Epithelial cell of proximal tubule (primary cell): ENCODE data around the gene MVP. TPM values are rescaled to one million over a fixed set of nuclear protein-coding genes. Genes with fewer than 3 reads are reported as not detected.

Source experiments
- DNase-seq: peaks from one replicate; pipeline ENCODE4 v3.0.0-alpha.2; 2011; ENCODE audit warnings: low read depth
- H3K4me3 ChIP-seq: 2 replicates; pipeline ENCODE4 v1.5.1; 2011; ENCODE audit warnings: low read depth, mild to moderate bottlenecking, low read length
- total RNA-seq: library from RNA; depleted of rRNA; stranded (reverse); fragments of >200 nt; gene quantifications from 2 replicates; pipeline ENCODE4 v1.2.3, GENCODE V29; 2015
- TF ChIP-seq, protein P1 (sequence below): conservative IDR thresholded peaks from 2 replicates; pipeline ENCODE4 v1.5.1; 2012; ENCODE audit warnings: low read depth, mild to moderate bottlenecking, low read length

MVP gene
- total RNA-seq, 1 donor from 2014 or later, result 179 TPM

DNA sequence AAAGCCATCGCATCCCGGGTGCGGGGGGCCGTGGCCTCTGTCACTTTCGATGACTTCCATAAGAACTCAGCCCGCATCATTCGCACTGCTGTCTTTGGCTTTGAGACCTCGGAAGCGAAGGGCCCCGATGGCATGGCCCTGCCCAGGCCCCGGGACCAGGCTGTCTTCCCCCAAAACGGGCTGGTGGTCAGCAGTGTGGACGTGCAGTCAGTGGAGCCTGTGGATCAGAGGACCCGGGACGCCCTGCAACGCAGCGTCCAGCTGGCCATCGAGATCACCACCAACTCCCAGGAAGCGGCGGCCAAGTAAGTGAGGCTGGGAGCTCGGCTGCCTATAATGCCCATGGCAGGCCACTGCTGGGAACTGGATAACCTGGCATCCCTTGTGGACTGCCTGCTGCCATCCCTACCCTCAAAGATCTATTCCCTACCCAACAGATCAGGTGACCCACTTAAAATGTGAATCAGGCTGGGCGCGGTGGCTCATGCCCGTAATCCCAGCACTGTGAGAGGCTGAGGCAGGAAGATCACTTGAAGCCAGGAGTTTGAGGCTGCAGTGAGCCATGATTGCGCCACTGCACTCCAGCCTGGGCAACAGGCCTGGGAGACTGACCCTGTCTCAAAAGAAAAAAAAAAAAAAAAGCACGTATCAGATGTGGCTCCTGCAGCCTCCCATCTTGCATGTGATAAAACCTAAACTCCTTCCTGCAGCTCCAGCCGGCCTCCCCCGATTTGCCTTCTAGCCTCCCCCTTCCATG is 24.5 kb downstream of the MVP start:
- DNase-seq, result no peak
- TF ChIP-seq, protein P1, sequence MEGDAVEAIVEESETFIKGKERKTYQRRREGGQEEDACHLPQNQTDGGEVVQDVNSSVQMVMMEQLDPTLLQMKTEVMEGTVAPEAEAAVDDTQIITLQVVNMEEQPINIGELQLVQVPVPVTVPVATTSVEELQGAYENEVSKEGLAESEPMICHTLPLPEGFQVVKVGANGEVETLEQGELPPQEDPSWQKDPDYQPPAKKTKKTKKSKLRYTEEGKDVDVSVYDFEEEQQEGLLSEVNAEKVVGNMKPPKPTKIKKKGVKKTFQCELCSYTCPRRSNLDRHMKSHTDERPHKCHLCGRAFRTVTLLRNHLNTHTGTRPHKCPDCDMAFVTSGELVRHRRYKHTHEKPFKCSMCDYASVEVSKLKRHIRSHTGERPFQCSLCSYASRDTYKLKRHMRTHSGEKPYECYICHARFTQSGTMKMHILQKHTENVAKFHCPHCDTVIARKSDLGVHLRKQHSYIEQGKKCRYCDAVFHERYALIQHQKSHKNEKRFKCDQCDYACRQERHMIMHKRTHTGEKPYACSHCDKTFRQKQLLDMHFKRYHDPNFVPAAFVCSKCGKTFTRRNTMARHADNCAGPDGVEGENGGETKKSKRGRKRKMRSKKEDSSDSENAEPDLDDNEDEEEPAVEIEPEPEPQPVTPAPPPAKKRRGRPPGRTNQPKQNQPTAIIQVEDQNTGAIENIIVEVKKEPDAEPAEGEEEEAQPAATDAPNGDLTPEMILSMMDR, result no peak
- H3K4me3 ChIP-seq, result no peak overlapping the region

DNA sequence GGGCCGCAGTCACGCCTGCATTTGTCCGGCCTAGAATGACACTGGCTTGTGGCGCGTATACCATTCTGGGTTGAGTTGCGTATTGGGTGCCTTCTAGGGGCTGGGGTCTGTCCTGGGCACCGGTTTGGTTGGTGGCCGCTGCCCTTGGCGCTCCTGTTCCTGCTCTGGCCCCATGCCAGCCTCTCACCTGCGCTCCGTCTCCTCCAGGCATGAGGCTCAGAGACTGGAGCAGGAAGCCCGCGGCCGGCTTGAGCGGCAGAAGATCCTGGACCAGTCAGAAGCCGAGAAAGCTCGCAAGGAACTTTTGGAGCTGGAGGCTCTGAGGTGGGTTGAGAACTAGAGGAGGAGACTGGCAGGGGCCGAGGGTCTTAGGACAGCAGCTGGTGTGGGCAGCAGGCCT is 25.4 kb downstream of the MVP start:
- DNase-seq, result no peak
- H3K4me3 ChIP-seq, result no peak overlapping the region
- TF ChIP-seq, protein P1, result no peak

DNA sequence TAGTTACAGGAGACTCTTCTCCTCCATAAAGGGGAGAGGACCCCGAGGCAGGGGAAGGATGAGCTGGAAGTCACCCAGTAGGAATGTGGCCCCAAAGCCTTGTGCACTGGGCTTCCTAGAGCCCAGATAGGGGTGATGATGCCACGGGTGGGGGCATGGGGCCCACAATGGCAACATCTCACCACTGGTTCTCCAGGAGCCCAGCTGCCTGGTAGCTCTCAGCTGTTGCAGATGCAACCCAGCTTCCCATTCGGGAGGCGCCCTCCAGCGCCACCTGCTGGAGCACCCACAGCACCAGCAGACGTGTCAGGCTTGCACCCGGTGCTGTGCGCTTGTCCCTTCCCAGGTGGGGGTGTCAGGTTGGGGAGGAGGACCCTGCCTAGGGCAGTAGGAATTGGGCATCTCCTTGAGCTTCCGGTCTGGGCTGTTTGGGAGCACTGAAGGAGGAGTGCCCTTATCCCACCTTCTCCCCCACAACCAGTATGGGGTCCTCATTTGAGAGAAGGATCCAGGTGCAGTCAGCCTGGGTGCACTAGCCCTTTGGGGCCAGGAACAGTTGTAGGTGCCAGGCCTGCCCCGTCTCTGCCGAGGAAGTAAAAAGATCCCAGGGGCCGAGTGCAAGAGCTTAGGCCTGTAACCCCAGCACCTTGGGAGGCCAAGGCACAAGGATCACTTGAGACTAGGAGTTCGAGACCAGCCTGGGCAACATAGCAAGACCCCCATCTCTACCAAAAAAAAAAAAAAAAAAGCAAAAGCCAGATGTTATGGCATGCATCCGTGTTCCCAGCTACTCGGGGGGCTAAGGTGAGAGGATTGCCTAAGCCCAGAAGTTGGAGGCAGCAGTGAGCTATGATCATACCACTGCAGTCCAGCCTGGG is 28.4 kb downstream of the MVP start:
- no peak for DNase-seq
- no peak overlapping the region for H3K4me3 ChIP-seq
- TF ChIP-seq, protein P1, result peak; percentile 92

DNA sequence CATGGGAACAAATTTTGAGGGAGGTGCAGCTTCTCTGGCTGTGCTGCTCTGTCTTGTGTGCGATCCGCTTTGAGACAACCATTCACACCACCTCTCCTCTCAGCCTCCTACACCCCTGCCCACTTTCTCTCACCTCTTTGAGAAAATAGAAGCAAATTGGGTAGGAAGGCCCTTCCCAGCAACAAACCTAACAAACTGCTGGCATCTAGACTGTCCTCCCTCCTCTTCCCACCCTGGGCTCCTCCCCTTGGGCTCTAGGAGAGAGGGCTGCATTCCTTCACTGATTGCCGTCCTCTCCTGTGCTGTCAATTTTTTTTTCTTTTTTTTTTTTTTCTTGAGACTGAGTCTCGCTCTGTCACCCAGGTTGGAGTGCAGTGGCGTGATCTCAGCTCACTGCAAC is 29.2 kb downstream of the MVP start:
- TF ChIP-seq, protein P1, result no peak
- no peak overlapping the region for H3K4me3 ChIP-seq
- no peak for DNase-seq

DNA sequence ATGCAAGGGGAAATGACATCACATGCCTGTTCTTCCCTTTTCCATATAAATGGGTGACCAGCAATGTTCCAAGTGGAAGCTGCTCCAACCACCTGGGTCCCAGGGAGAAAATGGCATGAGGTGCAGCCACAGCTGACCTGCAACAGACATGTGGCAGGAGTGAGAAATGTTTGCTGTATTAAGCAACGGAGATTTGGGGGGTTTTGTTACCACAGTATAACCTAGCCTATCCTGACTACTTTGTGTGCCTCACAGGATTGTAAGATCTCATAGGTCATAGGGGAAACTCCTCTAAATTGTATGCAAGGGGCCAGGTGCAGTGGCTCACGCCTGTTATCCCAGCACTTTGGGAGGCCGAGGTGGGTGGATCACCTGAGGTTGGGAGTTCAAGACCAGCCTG is 30.7 kb downstream of the MVP start:
- DNase-seq, result no peak
- TF ChIP-seq, protein P1, result no peak
- H3K4me3 ChIP-seq, result no peak overlapping the region

DNA sequence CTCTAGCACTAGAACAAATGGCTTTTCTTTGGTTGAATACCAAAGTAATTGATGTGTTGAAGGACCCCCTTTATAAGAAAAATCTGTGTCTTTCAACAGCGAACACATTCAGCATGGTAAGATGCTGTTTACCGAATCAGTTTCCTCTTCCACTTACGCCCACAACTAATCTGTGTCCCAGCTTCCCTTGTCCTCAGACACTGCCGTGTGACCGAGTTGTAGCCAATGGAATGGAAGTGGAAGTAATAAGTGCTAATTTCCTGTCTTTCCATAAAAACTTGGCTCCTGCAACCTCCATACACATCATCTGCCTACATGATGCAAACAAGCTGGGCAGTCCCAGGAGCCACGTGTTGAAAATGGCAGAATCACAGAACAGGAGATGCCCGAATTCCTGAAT is 32.4 kb downstream of the MVP start:
- TF ChIP-seq, protein P1, result no peak
- DNase-seq, result no peak
- H3K4me3 ChIP-seq, result no peak overlapping the region
